IMR-90 (cell line): ENCODE measurements around the gene PEAK3. TPM values are rescaled to one million over a fixed set of nuclear protein-coding genes. Genes with fewer than 3 reads are reported as not detected.

Experiments
- ATAC-seq: fragments of 200-7000 bp; cut with Tn5 transposase; 2 replicates; pipeline ENCODE4 v1.9.1; 2020; ENCODE audit warnings: low read depth, mild to moderate bottlenecking, moderate library complexity
- BruUV-seq: library from RNA; stranded (reverse); fragments of 400-500 nt; replicated peaks from 2 replicates; lab custom pipeline; 2021; lab: Mats Ljungman, UMichigan
- CTCF ChIA-PET: fragments of 300-600 bp; formaldehyde crosslinking; extraction: SDS; loops from one replicate; lab custom pipeline; 2021; ENCODE audit warnings: antibody characterized with exemption; lab: Yijun Ruan, JAX
- POLR2A ChIA-PET: fragments of 300-600 bp; sonication (Branson Sonifier 250); formaldehyde crosslinking; loops from one replicate; lab custom pipeline; 2022; ENCODE audit warnings: antibody characterized with exemption; ENCODE audit not compliant: unreplicated experiment; lab: Charles Lee
- DNase-seq: peaks from one replicate; pipeline ENCODE4 v3.0.0; 2013
- H2AFZ ChIP-seq: replicated peaks from 2 replicates; pipeline ENCODE3; 2013; ENCODE audit warnings: low read length, mild to moderate bottlenecking; ENCODE audit not compliant: poor library complexity
- H2AK5ac ChIP-seq: 2 replicates; pipeline ENCODE4 v1.6.1; 2013; ENCODE audit warnings: low read depth, low read length, inconsistent platforms
- H2AK9ac ChIP-seq: replicated peaks from 2 replicates; pipeline ENCODE3; 2013; ENCODE audit warnings: mild to moderate bottlenecking, low read depth, low read length, moderate library complexity; ENCODE audit not compliant: poor library complexity
- H2BK120ac ChIP-seq: 2 replicates; pipeline ENCODE4 v1.6.1; 2013; ENCODE audit warnings: low read depth, low read length, inconsistent platforms
- H2BK15ac ChIP-seq: 3 replicates; pipeline ENCODE4 v1.6.1; 2013; ENCODE audit warnings: low read depth, low read length, inconsistent platforms
- H2BK20ac ChIP-seq: 2 replicates; pipeline ENCODE4 v1.6.1; 2013; ENCODE audit warnings: low read depth, mild to moderate bottlenecking, inconsistent platforms, low read length, moderate library complexity
- H2BK5ac ChIP-seq: 2 replicates; pipeline ENCODE4 v1.6.1; 2013; ENCODE audit warnings: mild to moderate bottlenecking, low read depth, low read length, inconsistent platforms; ENCODE audit not compliant: poor library complexity, severe bottlenecking
- H3K14ac ChIP-seq: replicated peaks from 2 replicates; pipeline ENCODE4 v1.6.1; 2013; ENCODE audit warnings: low read depth, low read length, inconsistent platforms
- H3K18ac ChIP-seq: 2 replicates; pipeline ENCODE4 v1.6.1; 2013; ENCODE audit warnings: low read depth, low read length, control low read depth
- H3K23ac ChIP-seq: 2 replicates; pipeline ENCODE4 v1.6.1; 2013; ENCODE audit warnings: low read depth, low read length, inconsistent platforms
- H3K27ac ChIP-seq: 2 replicates; pipeline ENCODE4 v1.5.1; 2013; ENCODE audit warnings: mild to moderate bottlenecking, control low read depth, low read length; ENCODE audit not compliant: insufficient read depth
- H3K27me3 ChIP-seq: 2 replicates; pipeline ENCODE4 v1.6.1; 2013; ENCODE audit warnings: low read length; ENCODE audit not compliant: control insufficient read depth, insufficient read depth
- H3K36me3 ChIP-seq: 2 replicates; pipeline ENCODE4 v1.6.1; 2013; ENCODE audit warnings: low read length, mixed read lengths; ENCODE audit not compliant: control insufficient read depth, insufficient read depth
- H3K4ac ChIP-seq: 2 replicates; pipeline ENCODE4 v1.6.1; 2013; ENCODE audit warnings: low read depth, low read length, inconsistent platforms
- H3K4me1 ChIP-seq: 2 replicates; pipeline ENCODE4 v1.6.1; 2013; ENCODE audit warnings: low read length, mixed read lengths; ENCODE audit not compliant: control insufficient read depth, insufficient read depth
- H3K4me2 ChIP-seq: 2 replicates; pipeline ENCODE4 v1.6.1; 2013; ENCODE audit warnings: low read depth, mild to moderate bottlenecking, control low read depth, low read length, moderate library complexity
- H3K4me3 ChIP-seq: 2 replicates; pipeline ENCODE4 v1.5.1; 2013; ENCODE audit warnings: low read depth, mild to moderate bottlenecking, control low read depth, low read length, moderate library complexity; ENCODE audit not compliant: insufficient read depth
- H3K56ac ChIP-seq: 2 replicates; pipeline ENCODE4 v1.6.1; 2013; ENCODE audit warnings: low read length, inconsistent platforms; ENCODE audit not compliant: insufficient read depth; ENCODE audit errors: extremely low read depth
- H3K79me1 ChIP-seq, 2 experiments: 2 replicates each; pipeline ENCODE4 v1.6.1; 2013; ENCODE audit warnings: low read length in 2 of 2, inconsistent platforms in 1 of 2, low read depth in 1 of 2
- H3K9ac ChIP-seq: 2 replicates; pipeline ENCODE4 v1.6.1; 2013; ENCODE audit warnings: low read depth, low read length, control low read depth
- H3K9me1 ChIP-seq: 2 replicates; pipeline ENCODE4 v1.6.1; 2013; ENCODE audit warnings: low read length, inconsistent platforms; ENCODE audit not compliant: insufficient read depth
- H3K9me3 ChIP-seq: 2 replicates; pipeline ENCODE4 v1.6.1; 2013; ENCODE audit warnings: low read length; ENCODE audit not compliant: control insufficient read depth, insufficient read depth
- H4K20me1 ChIP-seq: 2 replicates; pipeline ENCODE4 v1.6.1; 2013; ENCODE audit warnings: low read length, inconsistent platforms; ENCODE audit not compliant: insufficient read depth
- H4K5ac ChIP-seq: 2 replicates; pipeline ENCODE4 v1.6.1; 2013; ENCODE audit warnings: mild to moderate bottlenecking, low read depth, low read length, control low read depth
- H4K8ac ChIP-seq, 2 experiments: 2 replicates each; pipeline ENCODE4 v1.6.1; 2013; ENCODE audit warnings: low read depth in 2 of 2, low read length in 2 of 2, control low read depth in 1 of 2, inconsistent platforms in 1 of 2
- H4K91ac ChIP-seq: 2 replicates; pipeline ENCODE4 v1.6.1; 2013; ENCODE audit warnings: low read depth, low read length, inconsistent platforms; ENCODE audit not compliant: insufficient read depth
- BHLHE40 ChIP-seq: fragments of 150-350 bp; IDR thresholded peaks from 2 replicates; pipeline ENCODE4 v1.6.1; 2016; ENCODE audit warnings: mild to moderate bottlenecking, low read depth, low read length
- CHD1 ChIP-seq: IDR thresholded peaks from 2 replicates; pipeline ENCODE4 v1.6.1; 2012; ENCODE audit warnings: low read depth, low read length, improper control_type of control experiment
- CTCF ChIP-seq: conservative IDR thresholded peaks from 2 replicates; pipeline ENCODE4 v1.5.1; 2012; ENCODE audit warnings: mild to moderate bottlenecking, low read depth, low read length, improper control_type of control experiment
- FOS ChIP-seq: fragments of 150-350 bp; IDR thresholded peaks from 2 replicates; pipeline ENCODE4 v1.6.1; 2016; ENCODE audit warnings: low read depth, low read length
- MAFK ChIP-seq: IDR thresholded peaks from 2 replicates; pipeline ENCODE4 v1.6.1; 2012; ENCODE audit warnings: low read depth, low read length, improper control_type of control experiment
- MAZ ChIP-seq: IDR thresholded peaks from 2 replicates; pipeline ENCODE4 v1.6.1; 2012; ENCODE audit warnings: low read depth, mild to moderate bottlenecking, low read length, improper control_type of control experiment, moderate library complexity, borderline replicate concordance
- MXI1 ChIP-seq: IDR thresholded peaks from 2 replicates; pipeline ENCODE4 v1.6.1; 2012; ENCODE audit warnings: low read depth, mild to moderate bottlenecking, low read length, moderate library complexity, borderline replicate concordance
- NFE2L2 ChIP-seq: fragments of 150-350 bp; IDR thresholded peaks from 2 replicates; pipeline ENCODE4 v1.6.1; 2016; ENCODE audit warnings: low read depth, mild to moderate bottlenecking, low read length
- POLR2A ChIP-seq: IDR thresholded peaks from 2 replicates; pipeline ENCODE4 v1.6.1; 2012; ENCODE audit warnings: mild to moderate bottlenecking, low read depth, low read length
- RAD21 ChIP-seq: IDR thresholded peaks from 2 replicates; pipeline ENCODE4 v1.6.1; 2012; ENCODE audit warnings: low read length, improper control_type of control experiment
- RFX5 ChIP-seq: IDR thresholded peaks from 2 replicates; pipeline ENCODE4 v1.8.0; 2012; ENCODE audit warnings: low read depth, mild to moderate bottlenecking, low read length, moderate library complexity
- SMC3 ChIP-seq: fragments of 150-350 bp; IDR thresholded peaks from 2 replicates; pipeline ENCODE4 v1.6.1; 2016; ENCODE audit warnings: low read depth, mild to moderate bottlenecking, antibody characterized with exemption, low read length, moderate library complexity
- USF2 ChIP-seq: fragments of 150-350 bp; IDR thresholded peaks from 2 replicates; pipeline ENCODE4 v1.6.1; 2017; ENCODE audit warnings: mild to moderate bottlenecking, antibody characterized with exemption, low read length, low read depth
- WGBS, 2 experiments: methylation state at CpG; one replicate each; pipeline versions ENCODE4 v1.1.5 to v1.1.7; 2013; ENCODE audit warnings: missing lambda C conversion rate in 2 of 2; ENCODE audit not compliant: insufficient read length in 1 of 2; ENCODE audit errors: extremely low coverage in 2 of 2; 5-methylcytosine and 5-hydroxymethylcytosine counted together
- dilution Hi-C: fragments of 300-500 bp; cut with HindIII; formaldehyde crosslinking; loops from one replicate; pipeline ENCODE4 v1.14.3; 2018; ENCODE audit warnings: low sequenced_read_pairs; ENCODE audit not compliant: unreplicated experiment
- in situ Hi-C: fragments of 300-500 bp; cut with MboI; formaldehyde crosslinking; loops from 3 replicates; pipeline ENCODE4 v1.14.3; 2019; ENCODE audit warnings: low sequenced_read_pairs, inconsistent platforms, mixed read lengths
- intact Hi-C: fragments of 100-400 bp; cut with micrococcal nuclease; formaldehyde crosslinking; loops from 2 replicates; pipeline ENCODE4 v1.10.0; 2022
- polyA plus RNA-seq, 3 experiments: library from polyadenylated mRNA; depleted of rRNA; stranded (reverse); fragments of >200 nt; gene quantifications; 2 replicates each; pipeline ENCODE4 v1.2.3, GENCODE V29; 2012; ENCODE audit warnings: low replicate concordance in 1 of 3
- total RNA-seq: library from RNA; depleted of rRNA; stranded (reverse); fragments of >200 nt; gene quantifications from 2 replicates; pipeline ENCODE4 v1.2.3, GENCODE V29; 2012
- TF ChIP-seq, protein P1 (sequence below): fragments of 150-350 bp; IDR thresholded peaks from 2 replicates; pipeline ENCODE4 v1.6.1; 2016; ENCODE audit warnings: low read depth, mild to moderate bottlenecking, low read length, moderate library complexity, borderline replicate concordance

PEAK3 gene
- total and polyA plus RNA-seq, 2 of the 4 experiments (the other 2 are of a cell fraction), result under 0.01 to 0.09 TPM

DNA sequence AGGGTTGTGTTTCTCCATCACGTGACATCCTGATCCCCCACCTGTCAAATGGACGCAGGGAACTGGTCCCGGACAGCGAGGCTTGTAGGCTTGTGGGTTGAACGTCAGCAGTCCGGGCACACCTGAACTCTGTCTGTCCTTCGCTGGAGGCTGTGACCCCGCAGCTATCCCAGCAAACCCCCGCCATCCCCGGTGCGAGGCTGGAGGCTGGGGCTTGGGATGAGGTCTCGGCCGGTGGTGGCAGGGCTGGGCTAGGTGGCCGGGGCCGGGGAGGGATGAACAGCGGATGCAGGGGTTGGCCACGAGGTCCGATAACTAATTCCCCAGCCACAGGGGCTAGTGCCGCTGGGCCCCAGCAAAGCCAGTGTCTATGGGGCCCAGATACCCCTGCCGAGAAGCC is 37.6 kb upstream of the PEAK3 start:
- H3K4me1 ChIP-seq, result no peaks in the 10 kb centered on the region
- no peak overlapping the region for H3K4ac ChIP-seq
- no peak overlapping the region for H3K27ac ChIP-seq
- WGBS, 2 experiments, result 94% methylated on average over 7 of the region's 20 CpGs; no CpG with 5 or more reads in 1 of the 2 experiments
- DNase-seq (no peak), ATAC-seq (no peak)
- no peak overlapping the region for H2AFZ ChIP-seq
- no peak overlapping the region for H3K23ac ChIP-seq
- peaks cover 24% of the 10 kb centered on the region for H3K36me3 ChIP-seq
- H3K27me3 ChIP-seq, result no peaks in the 10 kb centered on the region
- BruUV-seq, result no TSS peak
- H3K14ac ChIP-seq, result no peak overlapping the region
- CTCF ChIA-PET, result no interaction called here
- intact Hi-C loops (no loop called here), dilution Hi-C loops (no loop called here), in situ Hi-C loops (loop anchor here (10.0 kb wide), 1 partner anchor 165 kb away; the partner anchor contains the start of gene AP3D1)
- POLR2A ChIA-PET, result no interaction called here
- no peak overlapping the region for H3K4me2 ChIP-seq
- H3K4me3 ChIP-seq, result no peak overlapping the region
- no peak for TF ChIP-seq USF2
- no peak for TF ChIP-seq POLR2A
- TF ChIP-seq BHLHE40, result no peak
- no peak for TF ChIP-seq FOS
- TF ChIP-seq NFE2L2, result no peak
- TF ChIP-seq, protein P1, sequence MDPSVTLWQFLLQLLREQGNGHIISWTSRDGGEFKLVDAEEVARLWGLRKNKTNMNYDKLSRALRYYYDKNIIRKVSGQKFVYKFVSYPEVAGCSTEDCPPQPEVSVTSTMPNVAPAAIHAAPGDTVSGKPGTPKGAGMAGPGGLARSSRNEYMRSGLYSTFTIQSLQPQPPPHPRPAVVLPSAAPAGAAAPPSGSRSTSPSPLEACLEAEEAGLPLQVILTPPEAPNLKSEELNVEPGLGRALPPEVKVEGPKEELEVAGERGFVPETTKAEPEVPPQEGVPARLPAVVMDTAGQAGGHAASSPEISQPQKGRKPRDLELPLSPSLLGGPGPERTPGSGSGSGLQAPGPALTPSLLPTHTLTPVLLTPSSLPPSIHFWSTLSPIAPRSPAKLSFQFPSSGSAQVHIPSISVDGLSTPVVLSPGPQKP, result no peak
- TF ChIP-seq CHD1, result no peak
- TF ChIP-seq RFX5, result no peak
- TF ChIP-seq RAD21, result no peak
- no peak for TF ChIP-seq MXI1
- TF ChIP-seq MAZ, result no peak
- no peak for TF ChIP-seq CTCF
- no peak for TF ChIP-seq MAFK
- TF ChIP-seq SMC3, result no peak
- no peak overlapping the region for H3K18ac ChIP-seq
- no peak overlapping the region for H2BK120ac ChIP-seq
- no peak overlapping the region for H4K91ac ChIP-seq
- H3K9me1 ChIP-seq, result no peaks in the 10 kb centered on the region
- peaks cover 3% of the 10 kb centered on the region for H3K9me3 ChIP-seq
- no peak overlapping the region for H4K5ac ChIP-seq
- H2BK5ac ChIP-seq, result no peak overlapping the region
- H2AK9ac ChIP-seq, result no peak overlapping the region
- no peak overlapping the region for H4K8ac ChIP-seq
- H3K79me1 ChIP-seq, result peaks cover 2 to 8% of the 10 kb centered on the region in 2 experiments; a peak in 3 of 4 replicates
- H3K56ac ChIP-seq, result no peak overlapping the region
- H3K9ac ChIP-seq, result no peak overlapping the region
- no peak overlapping the region for H2BK20ac ChIP-seq
- H4K20me1 ChIP-seq, result no peaks in the 10 kb centered on the region; the same call in 1 of the 2 replicates
- no peak overlapping the region for H2BK15ac ChIP-seq
- no peak overlapping the region for H2AK5ac ChIP-seq
